ENCODE results near the gene HNRNPF. TPM values are rescaled to one million over a fixed set of nuclear protein-coding genes. Genes with fewer than 3 reads are reported as not detected.
"Not testable (repeated sequence)": the region's sequence is repeated elsewhere in the genome, so short reads cannot be mapped to it uniquely, and the experiment has no call there.

The HNRNPF gene, protein sequence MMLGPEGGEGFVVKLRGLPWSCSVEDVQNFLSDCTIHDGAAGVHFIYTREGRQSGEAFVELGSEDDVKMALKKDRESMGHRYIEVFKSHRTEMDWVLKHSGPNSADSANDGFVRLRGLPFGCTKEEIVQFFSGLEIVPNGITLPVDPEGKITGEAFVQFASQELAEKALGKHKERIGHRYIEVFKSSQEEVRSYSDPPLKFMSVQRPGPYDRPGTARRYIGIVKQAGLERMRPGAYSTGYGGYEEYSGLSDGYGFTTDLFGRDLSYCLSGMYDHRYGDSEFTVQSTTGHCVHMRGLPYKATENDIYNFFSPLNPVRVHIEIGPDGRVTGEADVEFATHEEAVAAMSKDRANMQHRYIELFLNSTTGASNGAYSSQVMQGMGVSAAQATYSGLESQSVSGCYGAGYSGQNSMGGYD
- 307 and 351 TPM in 2 replicates for total RNA-seq

GRCh38 chr10:43408710-43409384, at the start of gene HNRNPF:
Gene HNRNPF, minus strand, starts transcription at chr10:43409186. Its CDS starts 21,302 bp downstream, at chr10:43387884.
- no peak for FAIRE-seq
- H3K36me3 ChIP-seq (ENCODE audit: control insufficient read depth, insufficient read depth, low read length): peaks cover 1% of the 10 kb centered on the region
- peak; percentile 83 for DNase-seq (ENCODE audit: low read depth)
- TF ChIP-seq, protein P1, sequence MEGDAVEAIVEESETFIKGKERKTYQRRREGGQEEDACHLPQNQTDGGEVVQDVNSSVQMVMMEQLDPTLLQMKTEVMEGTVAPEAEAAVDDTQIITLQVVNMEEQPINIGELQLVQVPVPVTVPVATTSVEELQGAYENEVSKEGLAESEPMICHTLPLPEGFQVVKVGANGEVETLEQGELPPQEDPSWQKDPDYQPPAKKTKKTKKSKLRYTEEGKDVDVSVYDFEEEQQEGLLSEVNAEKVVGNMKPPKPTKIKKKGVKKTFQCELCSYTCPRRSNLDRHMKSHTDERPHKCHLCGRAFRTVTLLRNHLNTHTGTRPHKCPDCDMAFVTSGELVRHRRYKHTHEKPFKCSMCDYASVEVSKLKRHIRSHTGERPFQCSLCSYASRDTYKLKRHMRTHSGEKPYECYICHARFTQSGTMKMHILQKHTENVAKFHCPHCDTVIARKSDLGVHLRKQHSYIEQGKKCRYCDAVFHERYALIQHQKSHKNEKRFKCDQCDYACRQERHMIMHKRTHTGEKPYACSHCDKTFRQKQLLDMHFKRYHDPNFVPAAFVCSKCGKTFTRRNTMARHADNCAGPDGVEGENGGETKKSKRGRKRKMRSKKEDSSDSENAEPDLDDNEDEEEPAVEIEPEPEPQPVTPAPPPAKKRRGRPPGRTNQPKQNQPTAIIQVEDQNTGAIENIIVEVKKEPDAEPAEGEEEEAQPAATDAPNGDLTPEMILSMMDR (IDR thresholded peaks at IDR 0.05; ENCODE audit: insufficient read depth, low read length, severe bottlenecking): no peak
- H3K27me3 ChIP-seq (ENCODE audit: control insufficient read depth, insufficient read depth, low read length): no peaks in the 10 kb centered on the region
- peak within 1 kb of the TSS; percentile 88 for H3K4me3 ChIP-seq (ENCODE audit: low read depth, low read length)

- Histone ChIP-seq H3K36me3 (ENCODE audit: control insufficient read depth, insufficient read depth, low read length) (no peaks in the 10 kb centered on the region), H3K4me3 (ENCODE audit: low read depth, low read length) (no peak overlapping the region), H3K27me3 (ENCODE audit: control insufficient read depth, insufficient read depth, low read length) (no peaks in the 10 kb centered on the region)
- DNase-seq (ENCODE audit: low read depth) (no peak), FAIRE-seq (no peak)
- TF ChIP-seq, protein P1 (IDR thresholded peaks at IDR 0.05; ENCODE audit: insufficient read depth, low read length, severe bottlenecking): no peak
Measured at GRCh38 chr10:43458227-43458626, 49.2 kb upstream of the HNRNPF start.

GRCh38 chr10:43456561-43456960, 47.6 kb upstream of the HNRNPF start:
- H3K27me3 ChIP-seq (ENCODE audit: control insufficient read depth, insufficient read depth, low read length); DNase-seq (ENCODE audit: low read depth); H3K36me3 ChIP-seq (ENCODE audit: control insufficient read depth, insufficient read depth, low read length); H3K4me3 ChIP-seq (ENCODE audit: low read depth, low read length); FAIRE-seq: not testable (repeated sequence)

- DNase-seq (ENCODE audit: low read depth); H3K36me3 ChIP-seq (ENCODE audit: control insufficient read depth, insufficient read depth, low read length); H3K4me3 ChIP-seq (ENCODE audit: low read depth, low read length); H3K27me3 ChIP-seq (ENCODE audit: control insufficient read depth, insufficient read depth, low read length); FAIRE-seq: not testable (repeated sequence)
Measured at GRCh38 chr10:43454025-43454424, 45.0 kb upstream of the HNRNPF start.

DNA sequence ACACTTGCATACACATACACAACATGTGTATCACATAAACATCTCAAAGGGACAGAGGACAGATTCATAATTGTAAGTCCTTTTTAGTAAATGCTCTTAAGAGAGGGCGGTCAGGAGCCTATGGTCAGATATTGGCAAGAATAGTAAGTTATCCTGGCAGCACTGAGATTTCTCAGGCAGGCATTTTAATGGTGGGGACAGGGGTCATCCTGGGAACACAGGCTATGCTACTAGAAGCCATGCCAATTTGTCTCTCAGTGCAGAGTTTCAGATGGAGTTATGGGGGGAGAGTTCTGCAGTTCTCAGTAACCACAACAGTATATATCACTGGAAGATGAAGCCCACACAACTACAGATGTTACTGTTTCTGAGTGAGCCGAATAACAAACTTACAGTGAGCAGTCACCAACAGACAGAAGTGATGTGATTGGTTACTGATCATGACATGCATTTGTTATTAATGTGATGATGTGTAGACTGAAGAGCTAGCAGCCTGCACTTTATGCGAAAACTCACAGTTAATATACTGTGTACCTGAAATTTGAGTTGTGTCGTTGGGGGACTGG, 44.4 kb upstream of the HNRNPF start:
- no peaks in the 10 kb centered on the region for H3K27me3 ChIP-seq (ENCODE audit: control insufficient read depth, insufficient read depth, low read length)
- FAIRE-seq (no peak), DNase-seq (ENCODE audit: low read depth) (no peak)
- no peak overlapping the region for H3K4me3 ChIP-seq (ENCODE audit: low read depth, low read length)
- no peaks in the 10 kb centered on the region for H3K36me3 ChIP-seq (ENCODE audit: control insufficient read depth, insufficient read depth, low read length)
- TF ChIP-seq, protein P1 (IDR thresholded peaks at IDR 0.05; ENCODE audit: insufficient read depth, low read length, severe bottlenecking): no peak

- FAIRE-seq (no peak), DNase-seq (ENCODE audit: low read depth) (peak; percentile 39)
- TF ChIP-seq, protein P1 (IDR thresholded peaks at IDR 0.05; ENCODE audit: insufficient read depth, low read length, severe bottlenecking): no peak
- H3K36me3 ChIP-seq (ENCODE audit: control insufficient read depth, insufficient read depth, low read length): no peaks in the 10 kb centered on the region
- H3K27me3 ChIP-seq (ENCODE audit: control insufficient read depth, insufficient read depth, low read length): no peaks in the 10 kb centered on the region
- no peak overlapping the region for H3K4me3 ChIP-seq (ENCODE audit: low read depth, low read length)
Measured at GRCh38 chr10:43452356-43452914, 43.4 kb upstream of the HNRNPF start.

Measured in bronchial epithelial cell (primary cell).